ENCODE results near the gene NR2C1.

DNA sequence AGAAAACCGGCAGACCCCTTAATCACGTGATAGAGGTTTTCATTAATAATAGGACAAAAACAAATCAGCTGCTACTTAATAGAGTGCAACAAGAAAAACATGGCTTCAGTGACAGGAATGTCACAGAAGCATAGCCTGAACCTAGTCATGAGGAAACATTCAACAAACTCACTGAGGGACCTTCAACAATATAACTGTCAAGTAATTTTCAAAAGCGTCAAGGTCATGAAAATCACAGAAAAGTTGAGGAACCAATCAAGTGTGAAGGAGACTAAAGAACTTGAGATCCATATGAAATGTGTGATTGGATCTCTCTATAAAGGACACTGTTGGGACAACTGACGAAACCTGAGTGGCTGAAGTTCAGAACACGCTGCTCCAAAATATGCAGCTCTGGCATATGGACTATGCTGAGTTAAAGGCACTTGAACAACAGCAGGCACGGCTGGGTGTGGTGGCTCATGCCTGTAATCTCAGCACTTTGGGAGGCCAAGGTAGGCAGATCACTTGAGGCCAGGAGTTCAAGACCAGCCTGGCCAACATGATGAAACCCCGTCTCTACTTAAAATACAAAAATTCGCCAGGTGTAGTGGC, 86.2 kb downstream of the NR2C1 start:
- TF ChIP-seq TAF1 (IDR thresholded peaks at IDR 0.05; ENCODE audit: low read depth, low read length): no peak
- no peak for TF ChIP-seq POLR2A (IDR thresholded peaks at IDR 0.05; ENCODE audit: low read depth, low read length)
- TF ChIP-seq POLR2AphosphoS5 (IDR thresholded peaks at IDR 0.05; ENCODE audit: low read depth, low read length): no peak
- TF ChIP-seq SPI1 (IDR thresholded peaks at IDR 0.05; ENCODE audit: low read depth, low read length): no peak
- TF ChIP-seq PAX5 (IDR thresholded peaks at IDR 0.05; ENCODE audit: insufficient read depth, low read length, severe bottlenecking): no peak
- TF ChIP-seq POU2F2 (IDR thresholded peaks at IDR 0.05; ENCODE audit: low read depth, low read length): no peak

All from GM12891 (cell line).